ENCODE results near the gene PCDHGC5.

- TF ChIP-seq CTCF (IDR thresholded peaks at IDR 0.05) = no peak
- TF ChIP-seq POLR2A (IDR thresholded peaks at IDR 0.05) = no peak
Observed at GRCh38 chr5:141487131-141487530, 1.8 kb upstream of the PCDHGC5 start.

Measured in breast epithelium (tissue), 3 donors.